Measurements from ENCODE around the gene S100A8.
"Not testable (repeated sequence)": the region's sequence is repeated elsewhere in the genome, so short reads cannot be mapped to it uniquely, and the experiment has no call there.

DNA sequence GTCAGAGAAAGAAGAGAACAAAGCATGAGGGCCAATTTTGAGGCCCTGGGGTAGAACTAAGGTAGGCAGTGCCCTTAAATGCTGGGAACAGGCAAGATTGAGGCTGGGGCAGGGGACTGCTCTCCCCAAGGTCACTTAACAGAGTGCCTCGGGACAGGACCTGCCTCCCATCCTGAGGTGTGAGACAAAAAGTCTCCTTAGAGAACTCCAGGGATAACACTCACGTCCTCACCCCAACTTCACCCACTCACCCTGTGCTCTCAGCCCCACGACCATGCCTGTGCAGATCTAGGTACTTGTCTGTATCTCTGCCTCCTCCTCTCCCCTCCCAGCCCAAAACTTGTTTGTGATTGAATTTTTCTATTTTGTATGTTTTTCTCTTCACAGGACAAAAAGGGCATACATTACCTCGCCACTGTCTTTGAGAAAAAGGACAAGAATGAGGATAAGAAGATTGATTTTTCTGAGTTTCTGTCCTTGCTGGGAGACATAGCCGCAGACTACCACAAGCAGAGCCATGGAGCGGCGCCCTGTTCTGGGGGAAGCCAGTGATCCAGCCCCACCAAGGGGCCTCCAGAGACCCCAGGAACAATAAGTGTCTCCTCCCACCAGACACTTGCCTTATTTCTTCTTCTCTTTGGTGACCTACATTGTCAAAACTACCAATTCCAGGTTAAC lies 28.0 kb upstream of the S100A8 start:
- TF ChIP-seq, protein P1, sequence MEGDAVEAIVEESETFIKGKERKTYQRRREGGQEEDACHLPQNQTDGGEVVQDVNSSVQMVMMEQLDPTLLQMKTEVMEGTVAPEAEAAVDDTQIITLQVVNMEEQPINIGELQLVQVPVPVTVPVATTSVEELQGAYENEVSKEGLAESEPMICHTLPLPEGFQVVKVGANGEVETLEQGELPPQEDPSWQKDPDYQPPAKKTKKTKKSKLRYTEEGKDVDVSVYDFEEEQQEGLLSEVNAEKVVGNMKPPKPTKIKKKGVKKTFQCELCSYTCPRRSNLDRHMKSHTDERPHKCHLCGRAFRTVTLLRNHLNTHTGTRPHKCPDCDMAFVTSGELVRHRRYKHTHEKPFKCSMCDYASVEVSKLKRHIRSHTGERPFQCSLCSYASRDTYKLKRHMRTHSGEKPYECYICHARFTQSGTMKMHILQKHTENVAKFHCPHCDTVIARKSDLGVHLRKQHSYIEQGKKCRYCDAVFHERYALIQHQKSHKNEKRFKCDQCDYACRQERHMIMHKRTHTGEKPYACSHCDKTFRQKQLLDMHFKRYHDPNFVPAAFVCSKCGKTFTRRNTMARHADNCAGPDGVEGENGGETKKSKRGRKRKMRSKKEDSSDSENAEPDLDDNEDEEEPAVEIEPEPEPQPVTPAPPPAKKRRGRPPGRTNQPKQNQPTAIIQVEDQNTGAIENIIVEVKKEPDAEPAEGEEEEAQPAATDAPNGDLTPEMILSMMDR (IDR thresholded peaks at IDR 0.05): not testable (repeated sequence)
- not testable (repeated sequence) for TF ChIP-seq POLR2AphosphoS5 (IDR thresholded peaks at IDR 0.05; ENCODE audit: low read depth, low read length)
- TF ChIP-seq, protein P2, sequence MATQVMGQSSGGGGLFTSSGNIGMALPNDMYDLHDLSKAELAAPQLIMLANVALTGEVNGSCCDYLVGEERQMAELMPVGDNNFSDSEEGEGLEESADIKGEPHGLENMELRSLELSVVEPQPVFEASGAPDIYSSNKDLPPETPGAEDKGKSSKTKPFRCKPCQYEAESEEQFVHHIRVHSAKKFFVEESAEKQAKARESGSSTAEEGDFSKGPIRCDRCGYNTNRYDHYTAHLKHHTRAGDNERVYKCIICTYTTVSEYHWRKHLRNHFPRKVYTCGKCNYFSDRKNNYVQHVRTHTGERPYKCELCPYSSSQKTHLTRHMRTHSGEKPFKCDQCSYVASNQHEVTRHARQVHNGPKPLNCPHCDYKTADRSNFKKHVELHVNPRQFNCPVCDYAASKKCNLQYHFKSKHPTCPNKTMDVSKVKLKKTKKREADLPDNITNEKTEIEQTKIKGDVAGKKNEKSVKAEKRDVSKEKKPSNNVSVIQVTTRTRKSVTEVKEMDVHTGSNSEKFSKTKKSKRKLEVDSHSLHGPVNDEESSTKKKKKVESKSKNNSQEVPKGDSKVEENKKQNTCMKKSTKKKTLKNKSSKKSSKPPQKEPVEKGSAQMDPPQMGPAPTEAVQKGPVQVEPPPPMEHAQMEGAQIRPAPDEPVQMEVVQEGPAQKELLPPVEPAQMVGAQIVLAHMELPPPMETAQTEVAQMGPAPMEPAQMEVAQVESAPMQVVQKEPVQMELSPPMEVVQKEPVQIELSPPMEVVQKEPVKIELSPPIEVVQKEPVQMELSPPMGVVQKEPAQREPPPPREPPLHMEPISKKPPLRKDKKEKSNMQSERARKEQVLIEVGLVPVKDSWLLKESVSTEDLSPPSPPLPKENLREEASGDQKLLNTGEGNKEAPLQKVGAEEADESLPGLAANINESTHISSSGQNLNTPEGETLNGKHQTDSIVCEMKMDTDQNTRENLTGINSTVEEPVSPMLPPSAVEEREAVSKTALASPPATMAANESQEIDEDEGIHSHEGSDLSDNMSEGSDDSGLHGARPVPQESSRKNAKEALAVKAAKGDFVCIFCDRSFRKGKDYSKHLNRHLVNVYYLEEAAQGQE (IDR thresholded peaks at IDR 0.05; ENCODE audit: insufficient read depth in 1 of 2, low read depth in 2 of 2, low read length in 1 of 2): not testable (repeated sequence)
